ENCODE measurements around the gene C13orf46.

The C13orf46 gene

GRCh38 chr13:113965383-113965874 lies 8.4 kb downstream of the C13orf46 start:
- H3K27me3 ChIP-seq = no peaks in the 10 kb centered on the region
- no peaks in the 10 kb centered on the region; the same call in none of the 2 replicates for H3K9me3 ChIP-seq
- no peak for TF ChIP-seq CTCF (IDR thresholded peaks at IDR 0.05; ENCODE audit: low read depth, low read length)

GRCh38 chr13:113964251-113964995 lies 9.5 kb downstream of the C13orf46 start:
- DNase-seq = peak; percentile 4
- Histone ChIP-seq H3K36me3 (no peaks in the 10 kb centered on the region), H3K27me3 (no peaks in the 10 kb centered on the region), H3K4me1 (no peaks in the 10 kb centered on the region), H3K4me3 (ENCODE audit: low read depth, low read length) (no peak overlapping the region), H3K9me3 (no peaks in the 10 kb centered on the region; the same call in none of the 2 replicates)
- no peak for TF ChIP-seq CTCF (IDR thresholded peaks at IDR 0.05; ENCODE audit: low read depth, low read length)

More at GRCh38 chr13:113965383-113965874, 8.4 kb downstream of the C13orf46 start:
- no peak for DNase-seq
- H3K4me1 ChIP-seq = no peaks in the 10 kb centered on the region
- H3K36me3 ChIP-seq = 0 out of 2 replicates have a peak, but pooled peaks cover 2% of the 10 kb centered on the region
- H3K4me3 ChIP-seq (ENCODE audit: low read depth, low read length) = no peak overlapping the region

- H3K9me3 ChIP-seq = no peaks in the 10 kb centered on the region; the same call in none of the 2 replicates
- TF ChIP-seq CTCF (IDR thresholded peaks at IDR 0.05; ENCODE audit: low read depth, low read length) = no peak
Measured at GRCh38 chr13:113963376-113963775, 10.5 kb downstream of the C13orf46 start.

GRCh38 chr13:113962975-113963374 lies 10.9 kb downstream of the C13orf46 start:
- H3K9me3 ChIP-seq = no peaks in the 10 kb centered on the region; the same call in none of the 2 replicates
- no peaks in the 10 kb centered on the region for H3K27me3 ChIP-seq
- no peak for TF ChIP-seq CTCF (IDR thresholded peaks at IDR 0.05; ENCODE audit: low read depth, low read length)

More at GRCh38 chr13:113963376-113963775, 10.5 kb downstream of the C13orf46 start:
- peak; percentile 3 for DNase-seq
- H3K36me3 ChIP-seq = no peaks in the 10 kb centered on the region
- no peak overlapping the region for H3K4me3 ChIP-seq (ENCODE audit: low read depth, low read length)
- no peaks in the 10 kb centered on the region for H3K27me3 ChIP-seq
- H3K4me1 ChIP-seq = no peaks in the 10 kb centered on the region

GRCh38 chr13:113962386-113962785 lies 11.5 kb downstream of the C13orf46 start:
- Histone ChIP-seq H3K36me3 (no peaks in the 10 kb centered on the region), H3K4me1 (no peaks in the 10 kb centered on the region), H3K27me3 (no peaks in the 10 kb centered on the region), H3K9me3 (no peaks in the 10 kb centered on the region; the same call in none of the 2 replicates), H3K4me3 (ENCODE audit: low read depth, low read length) (no peak overlapping the region)
- TF ChIP-seq CTCF (IDR thresholded peaks at IDR 0.05; ENCODE audit: low read depth, low read length) = no peak
- DNase-seq = peak; percentile 1

More at GRCh38 chr13:113962975-113963374, 10.9 kb downstream of the C13orf46 start:
- peak; percentile 1 for DNase-seq
- Histone ChIP-seq H3K36me3 (no peaks in the 10 kb centered on the region), H3K4me1 (no peaks in the 10 kb centered on the region), H3K4me3 (ENCODE audit: low read depth, low read length) (no peak overlapping the region)
